ENCODE measurements around the gene ABLIM2. TPM values are rescaled to one million over a fixed set of nuclear protein-coding genes. Genes with fewer than 3 reads are reported as not detected.

Gene ABLIM2
- total and polyA plus RNA-seq, 2 of the 4 experiments (the other 2 are of a cell fraction): under 0.01 to 0.10 TPM

DNA sequence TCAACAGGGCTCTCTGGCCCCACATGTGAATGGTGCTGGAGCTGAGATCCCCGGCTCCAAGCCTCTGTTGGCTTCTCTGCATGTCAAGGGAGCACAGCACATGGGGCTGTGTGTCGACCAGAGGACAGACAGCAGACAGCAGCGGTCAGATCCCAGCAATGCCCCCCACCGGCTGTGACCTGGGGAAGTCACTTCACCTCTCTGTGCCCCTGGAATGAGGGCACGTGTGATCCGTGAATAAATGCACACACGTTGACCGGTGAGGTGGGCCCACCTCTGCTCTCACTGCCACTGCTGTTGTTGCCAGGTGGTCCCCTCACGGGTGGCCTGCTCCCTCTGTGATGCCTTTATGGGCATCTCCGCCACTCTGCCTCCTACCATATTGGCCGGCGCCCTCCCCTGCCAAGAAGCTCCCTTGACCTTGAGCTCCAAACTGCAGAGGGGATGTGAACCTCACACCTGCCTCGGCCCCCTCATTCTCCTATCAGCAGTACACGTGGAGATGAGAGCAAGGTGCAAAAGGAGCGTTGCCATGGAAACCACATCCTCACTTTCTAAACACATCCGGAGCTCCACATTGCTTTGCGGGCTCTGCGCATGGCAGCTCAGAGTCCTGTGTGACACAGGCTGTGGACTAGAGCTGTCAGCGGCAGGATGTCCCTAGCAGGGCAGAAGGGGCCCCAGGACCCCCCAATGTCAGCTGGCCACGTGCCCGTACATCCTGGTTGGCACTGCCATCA is 75.4 kb downstream of the ABLIM2 start:
- CTCF ChIA-PET: no interaction called here
- no peak overlapping the region for H4K91ac ChIP-seq (ENCODE audit: insufficient read depth, low read depth, low read length)
- H4K8ac ChIP-seq (ENCODE audit: low read depth in 2 of 2, low read length in 2 of 2): no peak overlapping the region
- H2AK5ac ChIP-seq (ENCODE audit: low read depth, low read length): no peak overlapping the region
- H2BK120ac ChIP-seq (ENCODE audit: low read depth, low read length): no peak overlapping the region
- H3K27ac ChIP-seq (ENCODE audit: insufficient read depth, low read length): no peak overlapping the region
- no peak for ATAC-seq (ENCODE audit: low read depth)
- intact Hi-C loops (cut with micrococcal nuclease) (no loop called here), in situ Hi-C loops (cut with MboI; ENCODE audit: low sequenced_read_pairs) (no loop called here), dilution Hi-C loops (cut with HindIII; ENCODE audit: low sequenced_read_pairs, unreplicated experiment) (no loop called here)
- no peak overlapping the region for H3K56ac ChIP-seq (ENCODE audit: extremely low read depth, insufficient read depth, low read length)
- H2AK9ac ChIP-seq (replicated peaks; ENCODE audit: low read depth, low read length, poor library complexity): no peak overlapping the region
- H4K5ac ChIP-seq (ENCODE audit: low read depth, low read length): no peak overlapping the region
- H3K23ac ChIP-seq (ENCODE audit: low read depth, low read length): no peak overlapping the region
- H3K4ac ChIP-seq (ENCODE audit: low read depth, low read length): no peak overlapping the region
- H3K9me1 ChIP-seq (ENCODE audit: insufficient read depth, low read length): no peaks in the 10 kb centered on the region
- POLR2A ChIA-PET (ENCODE audit: unreplicated experiment): no interaction called here
- no peak overlapping the region for H2BK5ac ChIP-seq (ENCODE audit: low read depth, low read length, poor library complexity, severe bottlenecking)
- no peak overlapping the region for H3K4me2 ChIP-seq (ENCODE audit: low read depth, low read length)
- no peak for TF ChIP-seq MAZ (IDR thresholded peaks at IDR 0.05; ENCODE audit: borderline replicate concordance, low read depth, low read length)
- TF ChIP-seq POLR2A (IDR thresholded peaks at IDR 0.05; ENCODE audit: low read depth, low read length): no peak
- no peak for TF ChIP-seq FOS (IDR thresholded peaks at IDR 0.05; ENCODE audit: low read depth, low read length)
- TF ChIP-seq, protein P1, sequence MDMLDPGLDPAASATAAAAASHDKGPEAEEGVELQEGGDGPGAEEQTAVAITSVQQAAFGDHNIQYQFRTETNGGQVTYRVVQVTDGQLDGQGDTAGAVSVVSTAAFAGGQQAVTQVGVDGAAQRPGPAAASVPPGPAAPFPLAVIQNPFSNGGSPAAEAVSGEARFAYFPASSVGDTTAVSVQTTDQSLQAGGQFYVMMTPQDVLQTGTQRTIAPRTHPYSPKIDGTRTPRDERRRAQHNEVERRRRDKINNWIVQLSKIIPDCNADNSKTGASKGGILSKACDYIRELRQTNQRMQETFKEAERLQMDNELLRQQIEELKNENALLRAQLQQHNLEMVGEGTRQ (IDR thresholded peaks at IDR 0.05; ENCODE audit: low read depth, low read length): no peak
- TF ChIP-seq BHLHE40 (IDR thresholded peaks at IDR 0.05; ENCODE audit: low read depth, low read length): no peak
- TF ChIP-seq CEBPB (IDR thresholded peaks at IDR 0.05; ENCODE audit: low read depth, low read length): no peak
- TF ChIP-seq RCOR1 (IDR thresholded peaks at IDR 0.05; ENCODE audit: insufficient replicate concordance, low read length): no peak
- H3K18ac ChIP-seq (ENCODE audit: low read depth, low read length): no peak overlapping the region
- peaks cover 62% of the 10 kb centered on the region for H3K27me3 ChIP-seq (ENCODE audit: control insufficient read depth, insufficient read depth, low read length)
- no peaks in the 10 kb centered on the region for H3K79me1 ChIP-seq (ENCODE audit: low read depth in 1 of 2, low read length in 2 of 2)
- H3K36me3 ChIP-seq (ENCODE audit: control insufficient read depth, insufficient read depth, low read length): no peaks in the 10 kb centered on the region
- H3K9me3 ChIP-seq (ENCODE audit: control insufficient read depth, insufficient read depth, low read length): no peaks in the 10 kb centered on the region
- no peak overlapping the region for H2AFZ ChIP-seq (replicated peaks; ENCODE audit: low read length, poor library complexity)
- no peak for DNase-seq
- no peak overlapping the region for H3K4me3 ChIP-seq (ENCODE audit: insufficient read depth, low read depth, low read length)
- H3K14ac ChIP-seq (replicated peaks; ENCODE audit: low read depth, low read length): no peak overlapping the region
- H3K4me1 ChIP-seq (ENCODE audit: control insufficient read depth, insufficient read depth, low read length): no peaks in the 10 kb centered on the region
- no TSS peak for BruUV-seq (replicated peaks)
- H2BK20ac ChIP-seq (ENCODE audit: low read depth, low read length): no peak overlapping the region
- H2BK15ac ChIP-seq (ENCODE audit: low read depth, low read length): no peak overlapping the region
- no peak overlapping the region for H3K9ac ChIP-seq (ENCODE audit: low read depth, low read length)
- 65% methylated on average over 16 of the region's 21 CpGs; no CpG with 5 or more reads in 1 of the 2 experiments for WGBS, 2 experiments (ENCODE audit: extremely low coverage in 2 of 2, insufficient read length in 1 of 2)
- H4K20me1 ChIP-seq (ENCODE audit: insufficient read depth, low read length): no peaks in the 10 kb centered on the region
